Measurements from ENCODE around the gene ATP6V1B1.

Gene ATP6V1B1

GRCh38 chr2:70979626-70980025 lies 43.9 kb downstream of the ATP6V1B1 start:
- no peak for DNase-seq (ENCODE audit: low read depth)
- TF ChIP-seq CTCF (IDR thresholded peaks at IDR 0.05; ENCODE audit: insufficient read depth, low read depth, low read length, missing control alignments): no peak
- no peak overlapping the region for H3K4me3 ChIP-seq (ENCODE audit: low read length)

- no peak overlapping the region for H3K4me3 ChIP-seq (ENCODE audit: low read length)
- TF ChIP-seq CTCF (IDR thresholded peaks at IDR 0.05; ENCODE audit: insufficient read depth, low read depth, low read length, missing control alignments): no peak
- no peak for DNase-seq (ENCODE audit: low read depth)
Observed at GRCh38 chr2:70981421-70981820, 45.7 kb downstream of the ATP6V1B1 start.

GRCh38 chr2:70981866-70982810 lies 46.4 kb downstream of the ATP6V1B1 start:
- no peak for TF ChIP-seq CTCF (IDR thresholded peaks at IDR 0.05; ENCODE audit: insufficient read depth, low read depth, low read length, missing control alignments)
- no peak for DNase-seq (ENCODE audit: low read depth)
- H3K4me3 ChIP-seq (ENCODE audit: low read length): no peak overlapping the region

GRCh38 chr2:70982971-70983370 lies 47.3 kb downstream of the ATP6V1B1 start:
- H3K4me3 ChIP-seq (ENCODE audit: low read length): no peak overlapping the region
- no peak for TF ChIP-seq CTCF (IDR thresholded peaks at IDR 0.05; ENCODE audit: insufficient read depth, low read depth, low read length, missing control alignments)
- no peak for DNase-seq (ENCODE audit: low read depth)

GRCh38 chr2:70983506-70984227 lies 48.0 kb downstream of the ATP6V1B1 start:
- DNase-seq (ENCODE audit: low read depth): no peak
- H3K4me3 ChIP-seq (ENCODE audit: low read length): no peak overlapping the region
- no peak for TF ChIP-seq CTCF (IDR thresholded peaks at IDR 0.05; ENCODE audit: insufficient read depth, low read depth, low read length, missing control alignments)

GRCh38 chr2:70984228-70984575 lies 48.5 kb downstream of the ATP6V1B1 start:
- TF ChIP-seq CTCF (IDR thresholded peaks at IDR 0.05; ENCODE audit: insufficient read depth, low read depth, low read length, missing control alignments): no peak
- no peak overlapping the region for H3K4me3 ChIP-seq (ENCODE audit: low read length)
- DNase-seq (ENCODE audit: low read depth): no peak

All from epithelial cell of esophagus (primary cell).